GM04503 (cell line): ENCODE data around the gene ZNF766.
"Not testable (repeated sequence)": the region's sequence is repeated elsewhere in the genome, so short reads cannot be mapped to it uniquely, and the experiment has no call there.

Experiments
- DNase-seq: peaks from one replicate; pipeline ENCODE4 v3.0.0-alpha.2; 2012; ENCODE audit warnings: low read depth

Gene ZNF766

GRCh38 chr19:52269338-52270261 is at the start of gene ZNF766:
Gene ZNF766 (plus strand): TSS chr19:52269587. CDS start chr19:52269614, 27 bp downstream.
- DNase-seq: peak; percentile 62

DNA sequence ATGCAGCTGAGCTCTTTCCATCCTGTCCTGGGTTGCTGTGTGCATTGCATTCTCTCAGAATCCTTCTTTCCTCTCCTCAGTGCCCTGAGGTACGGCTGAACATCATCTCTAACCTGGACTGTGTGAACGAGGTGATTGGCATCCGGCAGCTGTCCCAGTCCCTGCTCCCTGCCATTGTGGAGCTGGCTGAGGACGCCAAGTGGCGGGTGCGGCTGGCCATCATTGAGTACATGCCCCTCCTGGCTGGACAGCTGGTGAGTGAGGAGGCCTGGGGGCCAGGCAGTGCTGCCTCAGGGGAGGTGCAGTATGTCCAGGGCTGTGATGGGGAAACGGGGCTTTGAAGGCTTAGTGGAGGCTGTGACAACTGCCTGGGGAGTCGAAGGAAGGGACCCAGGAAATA is 49.8 kb upstream of the ZNF766 start:
- DNase-seq: no peak

GRCh38 chr19:52221031-52221430 is 48.4 kb upstream of the ZNF766 start:
- no peak for DNase-seq

DNA sequence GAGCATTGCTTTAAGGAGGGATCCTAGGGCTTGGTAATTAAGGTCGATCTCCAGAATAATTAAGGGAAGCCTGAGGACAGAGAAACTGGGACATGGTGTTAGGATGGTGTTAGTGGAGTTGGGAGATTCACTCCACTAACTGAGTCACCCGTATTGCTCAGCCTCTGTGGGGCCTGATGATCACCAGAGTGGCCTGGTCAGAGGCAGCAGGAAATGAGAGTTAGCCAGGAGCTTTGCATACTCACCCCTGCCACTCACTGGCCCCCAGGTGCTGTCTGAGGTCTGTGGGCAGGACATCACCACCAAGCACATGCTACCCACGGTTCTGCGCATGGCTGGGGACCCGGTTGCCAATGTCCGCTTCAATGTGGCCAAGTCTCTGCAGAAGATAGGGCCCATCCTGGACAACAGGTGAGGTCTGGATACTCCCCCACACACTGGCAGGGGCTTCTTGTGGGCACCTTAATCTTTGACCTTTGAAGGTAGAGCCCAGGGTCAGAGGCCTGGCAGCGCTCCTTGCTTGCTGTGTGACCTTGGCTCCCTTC is 47.5 kb upstream of the ZNF766 start:
- no peak for DNase-seq

- no peak for DNase-seq
Measured at GRCh38 chr19:52224211-52224610, 45.2 kb upstream of the ZNF766 start.

GRCh38 chr19:52226652-52227051 is 42.7 kb upstream of the ZNF766 start:
- no peak for DNase-seq

DNA sequence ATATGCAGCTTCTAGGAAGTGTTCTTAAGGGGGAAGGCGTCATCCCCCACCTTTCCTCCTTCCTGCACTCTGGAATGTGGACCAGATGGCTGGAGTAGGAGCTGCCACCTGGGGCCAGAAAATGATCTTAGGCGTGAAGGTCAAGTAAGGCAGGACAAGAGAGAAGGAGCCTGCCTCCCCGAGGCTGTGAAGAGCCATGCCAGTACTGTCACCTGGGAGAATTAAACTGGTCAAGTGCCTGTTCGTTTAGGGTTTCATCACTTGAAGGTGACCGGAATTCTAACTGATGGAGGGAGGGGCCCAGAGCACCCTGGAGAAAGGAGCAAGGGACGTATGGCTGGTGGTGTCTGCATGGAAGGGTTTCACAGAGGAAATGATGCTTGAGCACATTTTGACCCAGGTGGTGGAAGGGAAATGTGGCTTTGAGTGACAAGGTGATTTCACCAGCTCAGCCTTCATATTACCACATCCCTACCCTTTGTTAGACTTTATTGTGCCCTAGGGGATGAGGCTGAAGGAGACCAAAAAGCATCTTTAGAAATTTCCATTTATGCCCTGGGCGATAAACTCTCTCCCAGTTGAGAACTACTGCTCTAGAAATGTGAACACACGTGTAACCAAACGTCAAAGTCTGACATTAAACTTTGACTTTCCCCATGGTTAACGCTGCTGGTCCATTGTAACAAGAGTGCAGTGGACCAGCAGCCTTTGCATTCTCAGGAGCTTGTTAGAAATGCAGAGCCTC is 42.0 kb upstream of the ZNF766 start:
- DNase-seq: no peak

GRCh38 chr19:52227980-52228379 is 41.4 kb upstream of the ZNF766 start:
- DNase-seq: no peak

DNA sequence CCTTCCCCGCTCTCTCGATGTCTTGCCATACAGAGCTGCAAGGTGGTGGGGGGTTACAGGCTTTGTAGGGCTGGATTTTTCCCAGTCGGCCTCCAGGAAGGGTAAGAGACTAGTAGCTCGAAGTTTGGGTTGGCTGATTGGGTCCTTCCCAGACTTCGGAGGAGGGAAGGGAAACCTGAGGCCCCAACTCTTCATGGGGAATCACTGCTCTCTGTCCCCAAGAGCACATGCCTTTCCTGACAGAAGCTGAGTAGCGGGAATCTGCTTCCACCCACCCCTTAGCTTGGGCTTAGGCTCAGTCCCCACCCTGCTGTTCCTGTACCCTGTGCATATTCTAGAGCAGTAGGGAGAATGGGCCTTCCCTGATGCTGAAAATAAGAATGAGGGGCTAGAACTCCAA is 39.9 kb upstream of the ZNF766 start:
- DNase-seq: no peak

GRCh38 chr19:52230685-52231084 is 38.7 kb upstream of the ZNF766 start:
- no peak for DNase-seq

GRCh38 chr19:52231154-52231910 is 38.1 kb upstream of the ZNF766 start:
- no peak for DNase-seq

DNA sequence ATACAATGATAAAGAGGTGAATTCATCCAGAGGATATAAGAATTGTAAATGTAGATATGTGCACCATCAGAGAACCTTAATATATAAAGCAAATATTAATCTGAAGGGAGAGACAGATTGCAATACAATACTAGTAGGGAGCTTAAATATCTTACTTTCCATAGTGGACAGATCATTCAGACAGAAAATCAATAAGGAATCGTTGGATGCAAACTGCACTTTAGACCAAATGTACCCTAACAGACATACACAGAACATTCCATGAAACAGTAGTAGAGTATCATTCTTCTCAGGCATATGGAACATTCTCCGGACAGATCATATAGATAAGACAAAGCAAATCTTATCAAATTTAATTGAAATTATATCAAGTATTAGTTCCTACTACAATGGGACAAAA is 35.0 kb upstream of the ZNF766 start:
- no peak for DNase-seq

DNA sequence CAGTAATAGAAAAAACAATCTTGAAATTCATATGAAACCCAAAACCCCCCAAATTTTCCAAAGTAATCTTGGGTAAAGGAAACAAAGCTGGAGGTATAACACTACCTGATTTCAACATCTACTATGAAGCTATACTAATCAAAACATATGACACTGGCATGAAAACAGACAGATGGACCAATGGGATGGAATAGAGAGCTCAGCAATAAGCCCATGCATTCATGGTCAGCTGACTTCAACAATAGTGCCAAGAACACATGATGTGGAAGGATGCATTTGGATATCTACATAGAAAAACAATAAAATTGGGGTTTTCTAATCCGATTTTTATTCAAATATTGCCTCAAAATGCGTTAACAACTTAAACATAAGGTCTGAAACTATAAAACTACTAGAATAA is 32.2 kb upstream of the ZNF766 start:
- DNase-seq: no peak

GRCh38 chr19:52237771-52238400 is 31.5 kb upstream of the ZNF766 start:
- DNase-seq: no peak

- DNase-seq: no peak
Measured at GRCh38 chr19:52244021-52244420, 25.4 kb upstream of the ZNF766 start.

- peak; percentile 18 for DNase-seq
Measured at GRCh38 chr19:52248241-52248640, 21.1 kb upstream of the ZNF766 start.

GRCh38 chr19:52258426-52258825 is 11.0 kb upstream of the ZNF766 start:
- no peak for DNase-seq

- DNase-seq: not testable (repeated sequence)
Measured at GRCh38 chr19:52265556-52265955, 3.8 kb upstream of the ZNF766 start.

DNA sequence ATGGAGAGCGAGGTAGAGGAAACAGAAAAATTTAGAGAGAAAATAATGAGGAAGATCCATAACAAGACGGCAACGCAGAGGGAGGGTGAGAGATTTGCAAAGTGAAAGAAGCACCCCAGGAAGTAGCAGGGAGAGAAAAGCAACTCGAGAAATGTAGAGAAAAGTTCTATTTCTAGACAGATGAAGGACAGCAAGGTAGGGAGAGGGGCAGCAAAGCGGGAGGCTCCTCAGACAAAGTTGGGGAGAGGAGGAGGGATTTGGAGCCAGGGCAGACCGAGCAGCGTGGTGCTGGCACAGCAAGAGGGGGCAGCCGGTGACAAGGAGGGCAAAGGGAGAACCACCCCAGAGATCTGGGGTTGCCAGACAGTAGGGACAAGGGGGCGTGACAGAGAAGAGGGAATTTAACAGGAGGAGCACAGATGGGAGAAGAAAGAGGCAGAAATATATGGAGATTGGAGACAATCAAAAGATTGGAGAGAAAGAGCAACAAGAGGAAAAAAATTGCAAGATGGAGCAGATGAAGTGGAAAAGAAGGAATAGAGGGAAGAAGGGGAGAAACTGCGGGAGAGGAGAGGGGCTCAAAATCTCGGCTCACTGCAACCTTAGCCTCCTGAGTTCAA is 989 bp downstream of the ZNF766 start:
- DNase-seq: peak; percentile 4

DNA sequence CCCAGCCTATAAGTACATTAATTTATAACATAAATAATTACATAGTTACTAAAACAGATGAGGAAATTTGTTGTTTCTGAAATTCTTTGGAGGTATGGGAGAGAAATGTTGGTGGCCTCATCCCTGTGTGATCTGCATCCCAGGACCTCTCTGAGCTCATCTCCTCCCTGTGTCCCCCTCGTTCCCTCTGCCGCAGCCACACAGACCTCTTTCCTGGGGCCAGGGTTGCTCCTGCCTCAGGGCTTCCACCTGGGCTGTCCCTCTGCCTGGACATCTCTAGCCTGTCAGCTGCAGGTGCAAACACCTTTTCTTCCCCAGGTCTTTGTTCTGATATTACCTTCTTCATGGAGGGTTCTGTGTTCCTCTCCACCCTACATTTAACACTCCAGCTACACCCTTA is 3.9 kb downstream of the ZNF766 start:
- DNase-seq: no peak

DNA sequence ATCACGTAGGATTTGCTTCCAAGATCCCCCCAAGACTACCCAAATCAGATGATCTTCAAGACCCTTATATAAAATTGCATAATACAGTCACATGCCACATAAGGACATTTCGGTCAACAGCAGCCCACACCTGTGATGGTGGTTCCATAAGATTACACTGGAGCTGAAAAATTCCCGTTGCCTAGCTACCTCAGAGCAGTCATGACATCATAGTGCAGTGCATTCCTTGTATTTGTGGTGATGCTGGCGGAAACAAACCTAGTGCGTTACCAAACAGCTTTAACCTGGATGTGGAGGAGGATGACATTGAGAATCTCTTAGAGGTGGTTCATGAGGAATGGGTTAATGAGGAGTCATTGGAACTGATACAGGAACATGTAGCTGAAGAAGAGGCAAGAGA is 4.8 kb downstream of the ZNF766 start:
- no peak for DNase-seq
